ENCODE measurements around the gene OBI1. TPM values are rescaled to one million over a fixed set of nuclear protein-coding genes. Genes with fewer than 3 reads are reported as not detected.
"Not testable (repeated sequence)": the region's sequence is repeated elsewhere in the genome, so short reads cannot be mapped to it uniquely, and the experiment has no call there.

The OBI1 gene
- total RNA-seq, 1 donor from 2014 or later: 11.8 TPM

- no peak for DNase-seq (ENCODE audit: extremely low spot score in 2 of 2)
- intact Hi-C loops (cut with DNase I): no loop called here
- H3K4me1 ChIP-seq: peaks cover 6% of the 10 kb centered on the region
- H3K27ac ChIP-seq: no peak overlapping the region
- no peaks in the 10 kb centered on the region for H3K36me3 ChIP-seq
- TF ChIP-seq POLR2AphosphoS5 (IDR thresholded peaks at IDR 0.05; ENCODE audit: insufficient read depth in 1 of 2, low read depth in 1 of 2) (no peak), POLR2A (IDR thresholded peaks at IDR 0.05) (no peak), CTCF (IDR thresholded peaks at IDR 0.05) (no peak)
- no peaks in the 10 kb centered on the region for H3K27me3 ChIP-seq
- H3K9me3 ChIP-seq: no peaks in the 10 kb centered on the region
- no peak overlapping the region for H3K4me3 ChIP-seq
Observed at GRCh38 chr13:78650717-78651083, 8.3 kb downstream of the OBI1 start.

- no peak for DNase-seq (ENCODE audit: extremely low spot score in 2 of 2)
- Histone ChIP-seq H3K4me1 (peaks cover 6% of the 10 kb centered on the region), H3K36me3 (no peaks in the 10 kb centered on the region), H3K4me3 (no peak overlapping the region), H3K27ac (no peak overlapping the region), H3K9me3 (no peaks in the 10 kb centered on the region), H3K27me3 (no peaks in the 10 kb centered on the region)
- TF ChIP-seq CTCF (IDR thresholded peaks at IDR 0.05) (no peak), POLR2AphosphoS5 (IDR thresholded peaks at IDR 0.05; ENCODE audit: insufficient read depth in 1 of 2, low read depth in 1 of 2) (no peak), POLR2A (IDR thresholded peaks at IDR 0.05) (no peak)
- intact Hi-C loops (cut with DNase I): no loop called here
Observed at GRCh38 chr13:78649997-78650716, 8.8 kb downstream of the OBI1 start.

- H3K27ac ChIP-seq; H3K36me3 ChIP-seq; H3K27me3 ChIP-seq; H3K4me3 ChIP-seq; DNase-seq (ENCODE audit: extremely low spot score in 2 of 2); H3K4me1 ChIP-seq; H3K9me3 ChIP-seq; intact Hi-C loops (cut with DNase I): not testable (repeated sequence)
Observed at GRCh38 chr13:78647109-78647678, 11.8 kb downstream of the OBI1 start.

GRCh38 chr13:78638216-78638615 lies 20.7 kb downstream of the OBI1 start:
- H3K9me3 ChIP-seq: no peaks in the 10 kb centered on the region
- no peak for DNase-seq (ENCODE audit: extremely low spot score in 2 of 2)
- H3K4me1 ChIP-seq: no peaks in the 10 kb centered on the region
- intact Hi-C loops (cut with DNase I): no loop called here
- H3K27ac ChIP-seq: no peak overlapping the region
- H3K4me3 ChIP-seq: no peak overlapping the region
- H3K27me3 ChIP-seq: no peaks in the 10 kb centered on the region
- H3K36me3 ChIP-seq: peaks cover 0 to 11% of the 10 kb centered on the region in 2 donors
- no peak for TF ChIP-seq POLR2A (IDR thresholded peaks at IDR 0.05)
- no peak for TF ChIP-seq CTCF (IDR thresholded peaks at IDR 0.05)
- no peak for TF ChIP-seq POLR2AphosphoS5 (IDR thresholded peaks at IDR 0.05; ENCODE audit: insufficient read depth in 1 of 2, low read depth in 1 of 2)

GRCh38 chr13:78636495-78636894 lies 22.5 kb downstream of the OBI1 start:
- Histone ChIP-seq H3K36me3 (peaks cover 0 to 24% of the 10 kb centered on the region in 2 donors), H3K27me3 (no peaks in the 10 kb centered on the region), H3K27ac (no peak overlapping the region), H3K9me3 (no peaks in the 10 kb centered on the region), H3K4me3 (no peak overlapping the region), H3K4me1 (no peaks in the 10 kb centered on the region)
- TF ChIP-seq POLR2AphosphoS5 (IDR thresholded peaks at IDR 0.05; ENCODE audit: insufficient read depth in 1 of 2, low read depth in 1 of 2): no peak
- no peak for TF ChIP-seq CTCF (IDR thresholded peaks at IDR 0.05)
- no peak for TF ChIP-seq POLR2A (IDR thresholded peaks at IDR 0.05)
- no peak for DNase-seq (ENCODE audit: extremely low spot score in 2 of 2)
- intact Hi-C loops (cut with DNase I): no loop called here
